ENCODE results near the gene MT1M. TPM values are rescaled to one million over a fixed set of nuclear protein-coding genes. Genes with fewer than 3 reads are reported as not detected.
"Not testable (repeated sequence)": the region's sequence is repeated elsewhere in the genome, so short reads cannot be mapped to it uniquely, and the experiment has no call there.

MT1M gene
- not detected in 2 replicates for total RNA-seq

GRCh38 chr16:56632156-56632847 lies at the start of gene MT1M:
MT1M (plus strand) TSS chr16:56632659; CDS start chr16:56632732, 73 bp downstream.
- no peak for DNase-seq (ENCODE audit: low spot score)
- H3K36me3 Mint-ChIP-seq (ENCODE audit: low read depth): no peaks in the 10 kb centered on the region
- no peaks in the 10 kb centered on the region for H3K9me3 Mint-ChIP-seq
- H3K27me3 Mint-ChIP-seq (ENCODE audit: insufficient read depth): peaks cover 65% of the 10 kb centered on the region
- H3K27ac Mint-ChIP-seq: no peak within 1 kb of the TSS
- H3K4me3 Mint-ChIP-seq: peak within 1 kb of the TSS; percentile 77
- H3K4me1 Mint-ChIP-seq (ENCODE audit: low read depth): peaks cover 30% of the 10 kb centered on the region
- intact Hi-C loops (cut with micrococcal nuclease): no loop called here

DNA sequence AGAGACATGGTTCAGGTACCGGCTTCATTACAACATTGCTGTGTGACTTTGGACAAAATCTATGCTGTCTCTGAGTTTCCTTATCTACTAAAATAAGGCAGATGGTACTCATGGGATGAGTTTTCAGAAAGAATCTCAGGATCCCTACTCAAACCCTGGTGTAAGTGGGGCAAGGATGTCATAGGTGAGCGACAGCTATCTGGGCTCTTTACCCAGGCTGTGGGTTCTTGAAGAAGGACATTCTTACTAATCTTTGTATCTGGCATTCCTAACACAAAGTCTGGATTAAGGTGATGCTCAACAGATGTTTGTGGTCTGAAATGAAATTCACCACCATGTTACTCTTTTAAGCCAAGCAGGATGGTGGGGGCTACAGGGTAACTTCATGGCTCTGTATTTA lies 49.5 kb upstream of the MT1M start:
- H3K27me3 Mint-ChIP-seq (ENCODE audit: insufficient read depth): peaks cover 28% of the 10 kb centered on the region
- H3K4me1 Mint-ChIP-seq (ENCODE audit: low read depth); H3K27ac Mint-ChIP-seq; intact Hi-C loops (cut with micrococcal nuclease); H3K36me3 Mint-ChIP-seq (ENCODE audit: low read depth); H3K4me3 Mint-ChIP-seq; DNase-seq (ENCODE audit: low spot score); H3K9me3 Mint-ChIP-seq: not testable (repeated sequence)

GRCh38 chr16:56583351-56584168 lies 48.9 kb upstream of the MT1M start:
- Mint-ChIP-seq H3K4me1 (ENCODE audit: low read depth) (peaks cover under 1% of the 10 kb centered on the region), H3K27me3 (ENCODE audit: insufficient read depth) (peaks cover 33% of the 10 kb centered on the region), H3K4me3 (no peak overlapping the region), H3K36me3 (ENCODE audit: low read depth) (no peaks in the 10 kb centered on the region), H3K27ac (no peak overlapping the region), H3K9me3 (no peaks in the 10 kb centered on the region)
- no peak for DNase-seq (ENCODE audit: low spot score)
- intact Hi-C loops (cut with micrococcal nuclease): no loop called here

GRCh38 chr16:56584276-56584675 lies 48.2 kb upstream of the MT1M start:
- intact Hi-C loops (cut with micrococcal nuclease): no loop called here

DNA sequence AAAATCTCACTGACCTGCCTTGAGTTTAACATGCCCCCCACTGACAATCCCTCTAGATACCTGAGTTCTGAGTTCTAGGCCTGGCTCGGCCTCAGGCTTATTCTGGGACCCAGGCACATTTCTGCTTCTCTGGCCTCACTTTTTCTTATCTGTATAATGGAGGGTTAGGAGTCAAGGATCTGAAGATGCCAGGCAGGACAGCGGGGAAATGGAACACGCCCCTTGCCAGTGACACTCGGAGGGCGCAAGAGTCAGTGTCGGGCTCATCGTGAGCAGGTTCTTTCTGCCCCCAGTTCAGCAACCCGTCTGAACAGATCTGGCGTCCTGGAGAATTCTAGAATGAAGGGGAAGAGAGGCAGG lies 43.7 kb upstream of the MT1M start:
- no peaks in the 10 kb centered on the region for H3K9me3 Mint-ChIP-seq
- H3K4me1 Mint-ChIP-seq (ENCODE audit: low read depth): peaks cover 20% of the 10 kb centered on the region
- no peak overlapping the region for H3K27ac Mint-ChIP-seq
- intact Hi-C loops (cut with micrococcal nuclease): no loop called here
- H3K36me3 Mint-ChIP-seq (ENCODE audit: low read depth): peaks cover 3% of the 10 kb centered on the region
- DNase-seq (ENCODE audit: low spot score): no peak
- peak overlapping the region; percentile 79 for H3K4me3 Mint-ChIP-seq
- peaks cover 34% of the 10 kb centered on the region for H3K27me3 Mint-ChIP-seq (ENCODE audit: insufficient read depth)

More at GRCh38 chr16:56584276-56584675, 48.2 kb upstream of the MT1M start:
- peaks cover 5% of the 10 kb centered on the region for H3K4me1 Mint-ChIP-seq (ENCODE audit: low read depth)
- H3K27ac Mint-ChIP-seq: no peak overlapping the region
- H3K36me3 Mint-ChIP-seq (ENCODE audit: low read depth): peaks cover 3% of the 10 kb centered on the region
- H3K27me3 Mint-ChIP-seq (ENCODE audit: insufficient read depth): peaks cover 37% of the 10 kb centered on the region
- DNase-seq (ENCODE audit: low spot score): no peak
- no peak overlapping the region for H3K4me3 Mint-ChIP-seq
- H3K9me3 Mint-ChIP-seq: no peaks in the 10 kb centered on the region

DNA sequence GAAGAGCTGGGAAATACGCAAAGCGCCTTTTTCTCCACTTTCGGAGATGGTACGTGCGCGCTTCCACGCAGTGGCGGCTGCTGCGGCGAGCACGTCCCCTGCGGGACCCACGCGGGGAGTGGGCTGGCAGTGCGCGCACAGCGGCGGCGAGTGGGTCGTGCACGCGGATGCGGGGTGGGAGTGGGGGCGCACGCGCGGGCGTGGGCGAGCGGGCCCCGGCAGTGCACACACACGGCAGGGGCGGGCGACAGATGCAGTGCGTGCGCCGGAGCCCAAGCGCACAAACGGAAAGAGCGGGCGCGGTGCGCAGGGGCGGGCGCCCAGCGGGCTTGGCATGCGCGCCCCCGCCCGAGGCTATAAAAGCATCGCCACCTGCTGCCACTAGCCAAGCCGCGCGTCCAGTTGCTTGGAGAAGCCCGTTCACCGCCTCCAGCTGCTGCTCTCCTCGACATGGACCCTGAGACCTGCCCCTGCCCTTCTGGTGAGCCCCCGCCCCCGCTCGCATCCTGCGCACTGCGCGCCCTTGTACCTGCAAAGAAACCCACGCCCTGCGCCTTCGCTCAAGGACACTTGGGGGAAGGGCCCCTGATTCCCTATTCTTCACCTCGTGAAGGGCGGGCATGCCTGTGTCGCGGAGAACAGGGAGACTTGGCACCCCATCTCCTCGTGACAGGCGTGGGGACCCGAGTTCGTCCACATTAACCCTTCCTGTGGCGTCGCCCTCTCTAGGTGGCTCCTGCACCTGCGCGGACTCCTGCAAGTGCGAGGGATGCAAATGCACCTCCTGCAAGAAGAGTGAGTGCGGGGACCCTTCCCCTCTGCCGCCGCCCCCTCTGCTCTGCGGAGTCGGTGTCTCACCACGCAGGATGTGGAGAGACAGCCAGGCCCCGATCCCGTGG lies 43.1 kb upstream of the MT1M start, which contains the start of gene MT3:
Gene MT3, plus strand, starts transcription at position 388 of the 899 bp plus-strand sequence. Its CDS starts 63 bp downstream, at position 451.
- Mint-ChIP-seq H3K9me3 (no peaks in the 10 kb centered on the region), H3K4me1 (ENCODE audit: low read depth) (peaks cover 20% of the 10 kb centered on the region), H3K27me3 (ENCODE audit: insufficient read depth) (peaks cover 34% of the 10 kb centered on the region), H3K4me3 (peak within 1 kb of the TSS; percentile 82), H3K27ac (no peak within 1 kb of the TSS), H3K36me3 (ENCODE audit: low read depth) (peaks cover 3% of the 10 kb centered on the region)
- intact Hi-C loops (cut with micrococcal nuclease): no loop called here
- DNase-seq (ENCODE audit: low spot score): peak; percentile 13

DNA sequence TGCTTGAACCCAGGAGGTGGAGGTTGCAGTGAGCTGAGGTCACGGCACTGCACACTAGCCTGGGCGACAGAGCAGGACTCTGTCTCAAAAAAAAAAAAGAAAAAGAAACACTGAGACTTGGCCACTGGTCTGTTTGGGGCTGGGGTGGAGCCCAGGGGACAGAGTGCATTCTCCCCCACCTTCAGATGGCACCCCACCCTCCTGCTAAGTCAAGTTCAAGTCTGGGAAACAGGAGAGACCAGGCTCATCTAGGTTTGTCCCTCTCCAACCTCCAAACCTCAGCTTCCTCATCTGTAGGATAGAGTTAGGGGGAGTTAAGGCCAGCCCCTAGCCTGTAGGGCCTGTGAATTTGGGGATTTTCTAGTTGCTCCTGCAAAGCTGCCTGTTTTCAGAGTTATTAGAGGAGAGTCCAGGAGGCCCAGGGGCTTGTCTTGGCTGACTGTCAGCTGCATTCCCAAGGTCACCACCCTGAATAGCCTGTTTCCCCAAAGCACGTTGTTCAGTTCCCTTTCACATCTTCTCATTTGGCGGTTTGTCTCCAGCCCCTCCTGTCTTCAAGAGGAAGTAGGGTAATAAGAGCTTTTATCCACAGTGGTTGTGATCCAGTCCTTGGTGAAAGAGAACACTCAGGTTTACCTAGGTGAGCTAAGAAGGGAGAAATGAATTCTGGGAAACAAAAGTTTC lies 40.9 kb upstream of the MT1M start:
- Mint-ChIP-seq H3K27ac (no peak overlapping the region), H3K4me1 (ENCODE audit: low read depth) (peaks cover 20% of the 10 kb centered on the region), H3K36me3 (ENCODE audit: low read depth) (peaks cover 3% of the 10 kb centered on the region), H3K9me3 (no peaks in the 10 kb centered on the region), H3K27me3 (ENCODE audit: insufficient read depth) (peaks cover 39% of the 10 kb centered on the region), H3K4me3 (no peak overlapping the region)
- intact Hi-C loops (cut with micrococcal nuclease): no loop called here
- no peak for DNase-seq (ENCODE audit: low spot score)

- H3K4me1 Mint-ChIP-seq (ENCODE audit: low read depth): peaks cover 18% of the 10 kb centered on the region
- no peak overlapping the region for H3K27ac Mint-ChIP-seq
- peaks cover 2% of the 10 kb centered on the region for H3K36me3 Mint-ChIP-seq (ENCODE audit: low read depth)
- intact Hi-C loops (cut with micrococcal nuclease): no loop called here
- H3K27me3 Mint-ChIP-seq (ENCODE audit: insufficient read depth): peaks cover 42% of the 10 kb centered on the region
- no peak overlapping the region for H3K4me3 Mint-ChIP-seq
- no peak for DNase-seq (ENCODE audit: low spot score)
- no peaks in the 10 kb centered on the region for H3K9me3 Mint-ChIP-seq
These were observed 38.7 kb upstream of the MT1M start for GRCh38 chr16:56593573-56594291.

- no peaks in the 10 kb centered on the region for H3K9me3 Mint-ChIP-seq
These were observed 38.2 kb upstream of the MT1M start for GRCh38 chr16:56594292-56594619.

DNA sequence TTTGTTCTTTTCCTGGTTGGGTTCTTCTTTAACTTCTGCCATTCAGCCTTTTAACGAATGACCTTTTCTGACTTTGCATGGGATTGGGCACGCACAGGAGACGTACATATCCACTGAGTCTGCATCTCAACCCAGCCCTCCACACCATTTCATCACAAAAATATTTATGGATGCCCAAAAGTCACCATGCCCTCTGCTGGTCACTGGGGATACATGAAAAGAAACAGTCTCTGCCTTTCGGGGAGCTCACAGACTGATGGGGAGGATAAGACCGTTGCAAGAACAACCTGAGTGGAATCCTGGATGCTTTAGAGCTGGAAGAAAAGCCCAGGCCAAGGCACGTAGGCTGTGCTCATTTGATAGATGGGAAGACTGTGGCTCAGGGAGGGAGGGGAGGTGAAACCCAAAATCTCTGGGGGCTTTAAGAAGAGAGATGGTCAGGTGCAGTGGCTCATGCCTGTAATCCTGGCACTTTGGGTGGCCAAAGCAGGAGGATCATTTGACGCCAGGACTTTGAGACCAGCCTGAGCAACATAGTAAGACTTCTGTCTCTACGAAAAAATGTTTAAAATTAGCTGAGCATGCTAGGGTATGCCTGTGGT lies 32.0 kb upstream of the MT1M start:
- Mint-ChIP-seq H3K9me3 (no peaks in the 10 kb centered on the region), H3K4me3 (no peak overlapping the region), H3K4me1 (ENCODE audit: low read depth) (peaks cover 4% of the 10 kb centered on the region), H3K27me3 (ENCODE audit: insufficient read depth) (peaks cover 26% of the 10 kb centered on the region), H3K27ac (no peak overlapping the region), H3K36me3 (ENCODE audit: low read depth) (no peaks in the 10 kb centered on the region)
- intact Hi-C loops (cut with micrococcal nuclease): loop anchor here (1.0 kb wide), 1 partner anchor 23 kb away; no protein-coding TSS in a partner anchor
- DNase-seq (ENCODE audit: low spot score): no peak

More at GRCh38 chr16:56594292-56594619, 38.2 kb upstream of the MT1M start:
- Mint-ChIP-seq H3K4me3 (no peak overlapping the region), H3K27ac (peak overlapping the region; percentile 23), H3K4me1 (ENCODE audit: low read depth) (peaks cover 15% of the 10 kb centered on the region), H3K27me3 (ENCODE audit: insufficient read depth) (peaks cover 40% of the 10 kb centered on the region), H3K36me3 (ENCODE audit: low read depth) (no peaks in the 10 kb centered on the region)
- intact Hi-C loops (cut with micrococcal nuclease): no loop called here
- DNase-seq (ENCODE audit: low spot score): no peak

DNA sequence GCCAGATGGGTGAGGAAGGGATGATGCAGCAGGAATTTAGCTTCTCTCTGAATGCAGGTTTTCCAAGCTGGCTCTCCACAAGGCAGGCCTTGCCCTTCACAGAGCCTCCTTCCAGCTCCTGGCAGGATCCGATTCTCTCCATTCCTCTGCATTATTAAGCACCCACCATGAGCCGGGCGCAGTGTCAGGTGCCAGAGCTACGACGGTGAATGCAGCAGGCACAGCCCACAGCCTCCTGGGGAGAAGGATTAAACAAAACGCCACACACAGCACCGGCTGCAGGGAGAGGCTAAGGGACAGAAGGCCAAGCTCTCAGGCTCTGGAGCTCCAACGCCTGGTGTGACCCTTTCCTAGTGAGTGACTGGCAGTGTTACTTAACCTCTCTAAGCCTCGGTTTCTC lies 31.1 kb upstream of the MT1M start:
- intact Hi-C loops (cut with micrococcal nuclease): no loop called here
- Mint-ChIP-seq H3K27me3 (ENCODE audit: insufficient read depth) (peaks cover 20% of the 10 kb centered on the region), H3K36me3 (ENCODE audit: low read depth) (no peaks in the 10 kb centered on the region), H3K9me3 (no peaks in the 10 kb centered on the region), H3K4me1 (ENCODE audit: low read depth) (peaks cover 5% of the 10 kb centered on the region), H3K4me3 (no peak overlapping the region), H3K27ac (no peak overlapping the region)
- no peak for DNase-seq (ENCODE audit: low spot score)

All from activated T-helper 1 cell treated with anti-CD3 and anti-CD28 coated beads, Interleukin-12 subunit alpha, Interleukin-12 subunit beta, Interleukin-2, Interleukin-4 antibody, amounts not matched to agents 30 ng/mL and 10 ng/mL and 1 ng/mL, durations not matched to agents 14 hours and 24 hours and 36 hours (primary cell).